ENCODE data around the gene KPNA3. TPM values are rescaled to one million over a fixed set of nuclear protein-coding genes. Genes with fewer than 3 reads are reported as not detected.

KPNA3 gene
- total RNA-seq, 1 donor from 2014 or later: 28.7 TPM

GRCh38 chr13:49836516-49836915, 44.0 kb upstream of the KPNA3 start:
- no peak for TF ChIP-seq CTCF (IDR thresholded peaks at IDR 0.05)
- Mint-ChIP-seq H3K27ac (no peak overlapping the region), H3K9me3 (no peaks in the 10 kb centered on the region), H3K4me1 (no peaks in the 10 kb centered on the region), H3K4me3 (no peak overlapping the region), H3K36me3 (ENCODE audit: low read depth) (no peaks in the 10 kb centered on the region), H3K27me3 (no peaks in the 10 kb centered on the region)
- no peak for DNase-seq
- intact Hi-C loops (cut with micrococcal nuclease): no loop called here
- ChIA-PET POLR2A (no interaction called here), CTCF (no interaction called here)
- ATAC-seq (ENCODE audit: low read depth): no peak

DNA sequence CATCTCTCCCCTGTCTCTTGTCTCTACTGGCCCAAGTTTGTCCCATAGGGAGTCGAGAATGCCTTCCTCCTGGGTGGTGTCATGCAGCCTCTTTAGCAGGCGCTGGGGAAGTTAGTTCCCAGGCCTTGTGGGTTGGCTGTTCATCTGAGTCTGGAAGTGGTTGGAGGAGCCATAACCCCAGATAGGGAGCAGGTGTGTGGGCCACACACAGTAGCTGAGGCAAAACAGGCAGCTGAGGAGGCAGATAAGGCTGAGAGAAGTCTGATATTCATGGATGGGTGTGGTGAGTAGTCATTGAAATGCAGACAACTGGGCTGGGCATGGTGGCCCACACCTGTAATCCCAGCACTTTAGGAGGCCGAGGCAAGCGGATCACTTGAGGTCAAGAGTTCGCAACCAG, 40.9 kb upstream of the KPNA3 start:
- Mint-ChIP-seq H3K4me3 (no peak overlapping the region), H3K27ac (no peak overlapping the region), H3K27me3 (no peaks in the 10 kb centered on the region), H3K9me3 (peaks cover 7% of the 10 kb centered on the region), H3K36me3 (ENCODE audit: low read depth) (peaks cover 3% of the 10 kb centered on the region), H3K4me1 (no peaks in the 10 kb centered on the region)
- intact Hi-C loops (cut with micrococcal nuclease): no loop called here
- CTCF ChIA-PET: no interaction called here
- POLR2A ChIA-PET: no interaction called here
- ATAC-seq (ENCODE audit: low read depth) (no peak), DNase-seq (no peak)
- no peak for TF ChIP-seq CTCF (IDR thresholded peaks at IDR 0.05)

DNA sequence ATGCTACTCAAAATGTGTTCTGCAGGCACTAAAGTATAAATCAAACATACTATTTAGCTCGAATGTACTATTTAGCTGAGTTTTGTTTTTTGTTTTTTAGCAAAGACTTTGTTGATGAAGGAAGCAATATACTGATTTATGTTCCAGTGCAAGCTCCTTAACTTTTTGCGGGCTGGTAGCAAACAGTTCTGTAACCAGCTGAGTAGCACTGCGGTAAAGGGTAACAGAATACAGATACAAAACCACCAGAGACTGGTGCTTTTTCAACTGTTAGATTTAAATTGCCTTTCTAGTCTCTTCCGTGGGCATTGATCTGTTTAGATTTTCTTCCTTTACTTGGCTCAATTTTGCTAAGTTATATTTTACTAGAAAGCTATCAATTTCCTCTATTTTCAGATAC, 39.0 kb upstream of the KPNA3 start:
- Mint-ChIP-seq H3K9me3 (peaks cover 7% of the 10 kb centered on the region), H3K4me1 (no peaks in the 10 kb centered on the region), H3K27ac (no peak overlapping the region), H3K4me3 (no peak overlapping the region), H3K27me3 (no peaks in the 10 kb centered on the region), H3K36me3 (ENCODE audit: low read depth) (peaks cover 3% of the 10 kb centered on the region)
- TF ChIP-seq CTCF (IDR thresholded peaks at IDR 0.05): no peak
- DNase-seq: no peak
- ATAC-seq (ENCODE audit: low read depth): no peak
- intact Hi-C loops (cut with micrococcal nuclease): no loop called here
- ChIA-PET POLR2A (no interaction called here), CTCF (no interaction called here)

DNA sequence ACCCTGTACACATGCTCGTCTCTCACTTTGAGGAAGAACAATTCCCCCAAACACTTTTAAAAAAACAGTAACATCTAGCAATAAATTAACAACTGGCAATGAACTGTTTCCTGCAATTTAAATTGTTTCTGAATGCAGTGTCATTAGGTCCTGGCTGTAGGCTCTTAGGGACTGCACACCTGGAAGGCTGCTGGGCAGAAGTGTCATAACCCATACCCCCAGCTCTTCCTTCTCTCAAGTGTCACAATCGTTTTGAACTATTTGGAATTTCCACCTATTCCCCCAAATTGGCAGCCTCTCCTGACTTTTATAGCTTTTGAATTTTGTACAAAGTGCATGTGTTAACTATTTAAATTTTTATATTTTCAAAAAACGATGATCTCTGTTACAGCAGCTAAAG, 38.2 kb upstream of the KPNA3 start:
- H3K36me3 Mint-ChIP-seq (ENCODE audit: low read depth): peaks cover 3% of the 10 kb centered on the region
- TF ChIP-seq CTCF (IDR thresholded peaks at IDR 0.05): no peak
- ChIA-PET POLR2A (no interaction called here), CTCF (no interaction called here)
- no peak for DNase-seq
- no peaks in the 10 kb centered on the region for H3K27me3 Mint-ChIP-seq
- H3K4me1 Mint-ChIP-seq: no peaks in the 10 kb centered on the region
- peaks cover 7% of the 10 kb centered on the region for H3K9me3 Mint-ChIP-seq
- no peak overlapping the region for H3K4me3 Mint-ChIP-seq
- no peak overlapping the region for H3K27ac Mint-ChIP-seq
- intact Hi-C loops (cut with micrococcal nuclease): no loop called here
- ATAC-seq (ENCODE audit: low read depth): no peak

- ChIA-PET CTCF (no interaction called here), POLR2A (interaction anchor here (0.7 kb wide), 1 partner anchor 593 kb away, joined by 3 read pairs; no protein-coding TSS in a partner anchor)
- Mint-ChIP-seq H3K9me3 (peaks cover 7% of the 10 kb centered on the region), H3K27me3 (peaks cover 3% of the 10 kb centered on the region), H3K27ac (no peak overlapping the region), H3K36me3 (ENCODE audit: low read depth) (peaks cover 3% of the 10 kb centered on the region), H3K4me1 (no peaks in the 10 kb centered on the region), H3K4me3 (no peak overlapping the region)
- intact Hi-C loops (cut with micrococcal nuclease): no loop called here
- no peak for DNase-seq
- ATAC-seq (ENCODE audit: low read depth): no peak
- TF ChIP-seq CTCF (IDR thresholded peaks at IDR 0.05): no peak
Measured at GRCh38 chr13:49829715-49830114, 37.2 kb upstream of the KPNA3 start.
